Measurements from ENCODE around the gene MRPS17.

- TF ChIP-seq, protein P1, sequence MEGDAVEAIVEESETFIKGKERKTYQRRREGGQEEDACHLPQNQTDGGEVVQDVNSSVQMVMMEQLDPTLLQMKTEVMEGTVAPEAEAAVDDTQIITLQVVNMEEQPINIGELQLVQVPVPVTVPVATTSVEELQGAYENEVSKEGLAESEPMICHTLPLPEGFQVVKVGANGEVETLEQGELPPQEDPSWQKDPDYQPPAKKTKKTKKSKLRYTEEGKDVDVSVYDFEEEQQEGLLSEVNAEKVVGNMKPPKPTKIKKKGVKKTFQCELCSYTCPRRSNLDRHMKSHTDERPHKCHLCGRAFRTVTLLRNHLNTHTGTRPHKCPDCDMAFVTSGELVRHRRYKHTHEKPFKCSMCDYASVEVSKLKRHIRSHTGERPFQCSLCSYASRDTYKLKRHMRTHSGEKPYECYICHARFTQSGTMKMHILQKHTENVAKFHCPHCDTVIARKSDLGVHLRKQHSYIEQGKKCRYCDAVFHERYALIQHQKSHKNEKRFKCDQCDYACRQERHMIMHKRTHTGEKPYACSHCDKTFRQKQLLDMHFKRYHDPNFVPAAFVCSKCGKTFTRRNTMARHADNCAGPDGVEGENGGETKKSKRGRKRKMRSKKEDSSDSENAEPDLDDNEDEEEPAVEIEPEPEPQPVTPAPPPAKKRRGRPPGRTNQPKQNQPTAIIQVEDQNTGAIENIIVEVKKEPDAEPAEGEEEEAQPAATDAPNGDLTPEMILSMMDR (IDR thresholded peaks at IDR 0.05; ENCODE audit: extremely low read depth in 1 of 2, insufficient read depth in 1 of 2, low read depth in 1 of 2, low read length in 2 of 2): no peak
- no peak for TF ChIP-seq EZH2 (IDR thresholded peaks at IDR 0.05; ENCODE audit: borderline replicate concordance, low read depth, low read length, severe bottlenecking)
- TF ChIP-seq POLR2A (IDR thresholded peaks at IDR 0.05; ENCODE audit: low read depth, low read length): peak; percentile 79
- peak; percentile 79 for TF ChIP-seq POLR2AphosphoS5 (IDR thresholded peaks at IDR 0.05; ENCODE audit: insufficient read depth, low read depth, low read length)
- TF ChIP-seq MYC (IDR thresholded peaks at IDR 0.05; ENCODE audit: low read depth, low read length): peak; percentile 92
- peak; percentile 61 for TF ChIP-seq MAX (IDR thresholded peaks at IDR 0.05; ENCODE audit: insufficient read depth, insufficient read length)
- no peak for TF ChIP-seq FOS (IDR thresholded peaks at IDR 0.05; ENCODE audit: borderline replicate concordance, insufficient read depth, low read length)
- TF ChIP-seq GATA2 (IDR thresholded peaks at IDR 0.05; ENCODE audit: insufficient read depth, insufficient read length, low read depth, low read length): no peak
- TF ChIP-seq JUN (IDR thresholded peaks at IDR 0.05; ENCODE audit: borderline replicate concordance, insufficient read depth, insufficient read length, low read depth): no peak
Observed at GRCh38 chr7:55951637-55952351, at the start of gene MRPS17.
